Activated CD8-positive, alpha-beta memory T cell treated with anti-CD3 and anti-CD28 coated beads for 24 hours (primary cell): Measurements from ENCODE around the gene EMP2.
A peak's percentile ranks its signal among the peaks of the same experiment; 100 is the strongest.
"Not testable (repeated sequence)": the region's sequence is repeated elsewhere in the genome, so short reads cannot be mapped to it uniquely, and the experiment has no call there.

Experiments used
- DNase-seq: peaks from one replicate; pipeline ENCODE4 v3.0.0-alpha.2; 2020

Gene EMP2

GRCh38 chr16:10519929-10520868, 60.2 kb downstream of the EMP2 start:
- no peak for DNase-seq

GRCh38 chr16:10519297-10519696, 61.1 kb downstream of the EMP2 start:
- no peak for DNase-seq

GRCh38 chr16:10518479-10519041, 61.8 kb downstream of the EMP2 start:
- no peak for DNase-seq

- no peak for DNase-seq
Observed at GRCh38 chr16:10517868-10518267, 62.5 kb downstream of the EMP2 start.

- DNase-seq, result peak; percentile 65
Observed at GRCh38 chr16:10514369-10515055, 65.9 kb downstream of the EMP2 start.

GRCh38 chr16:10511829-10512228, 68.6 kb downstream of the EMP2 start:
- DNase-seq, result no peak

GRCh38 chr16:10510279-10510678, 70.1 kb downstream of the EMP2 start:
- DNase-seq, result no peak

GRCh38 chr16:10509534-10510025, 70.8 kb downstream of the EMP2 start:
- peak; percentile 69 for DNase-seq

- not testable (repeated sequence) for DNase-seq
Observed at GRCh38 chr16:10505286-10505685, 75.1 kb downstream of the EMP2 start.

GRCh38 chr16:10504404-10504885, 76.0 kb downstream of the EMP2 start:
- no peak for DNase-seq

- no peak for DNase-seq
Observed at GRCh38 chr16:10502776-10503175, 77.6 kb downstream of the EMP2 start.

- no peak for DNase-seq
Observed at GRCh38 chr16:10501016-10501607, 79.3 kb downstream of the EMP2 start.

GRCh38 chr16:10500582-10500981, 79.8 kb downstream of the EMP2 start:
- no peak for DNase-seq

- DNase-seq, result no peak
Observed at GRCh38 chr16:10497132-10498101, 83.0 kb downstream of the EMP2 start.

- no peak for DNase-seq
Observed at GRCh38 chr16:10495031-10495345, 85.4 kb downstream of the EMP2 start.

GRCh38 chr16:10494343-10495030, 85.9 kb downstream of the EMP2 start:
- no peak for DNase-seq

GRCh38 chr16:10493276-10493675, 87.1 kb downstream of the EMP2 start:
- no peak for DNase-seq

GRCh38 chr16:10490141-10490540, 90.3 kb downstream of the EMP2 start:
- no peak for DNase-seq

GRCh38 chr16:10485698-10486382, 94.6 kb downstream of the EMP2 start:
- no peak for DNase-seq

- DNase-seq, result no peak
Observed at GRCh38 chr16:10485159-10485558, 95.2 kb downstream of the EMP2 start.

- DNase-seq, result no peak
Observed at GRCh38 chr16:10480151-10480550, 100.2 kb downstream of the EMP2 start.
